ENCODE measurements around the gene PRAMEF17. TPM values are rescaled to one million over a fixed set of nuclear protein-coding genes. Genes with fewer than 3 reads are reported as not detected.
"Not testable (repeated sequence)": the region's sequence is repeated elsewhere in the genome, so short reads cannot be mapped to it uniquely, and the experiment has no call there.

The PRAMEF17 gene
- total RNA-seq (2014; rRNA removed; shearing (Covaris generic)): not detected in 2 replicates
- polyA plus RNA-seq (2015; cell fraction: cytosol; rRNA removed): not detected in 2 replicates
- not detected in 2 replicates for polyA plus RNA-seq (2015; cell fraction: nucleus; rRNA removed)

- in situ Hi-C loops (cut with HindIII; ENCODE audit: low pct_unique_long_range_greater_than_20kb, low sequenced_read_pairs); DNase-seq (ENCODE audit: low read depth, low spot score): not testable (repeated sequence)
Measured at GRCh38 chr1:13389332-13389731, at the start of gene PRAMEF17. TSS of gene PRAMEF17 (plus strand) at chr1:13389632. CDS start at chr1:13389658, 26 bp downstream.

GRCh38 chr1:13342496-13342895, 46.9 kb upstream of the PRAMEF17 start:
- in situ Hi-C loops (cut with HindIII; ENCODE audit: low pct_unique_long_range_greater_than_20kb, low sequenced_read_pairs); DNase-seq (ENCODE audit: low read depth, low spot score): not testable (repeated sequence)

- in situ Hi-C loops (cut with HindIII; ENCODE audit: low pct_unique_long_range_greater_than_20kb, low sequenced_read_pairs): not testable (repeated sequence)
Measured at GRCh38 chr1:13347034-13347433, 42.4 kb upstream of the PRAMEF17 start, which contains the start of gene PRAMEF14. TSS of gene PRAMEF14 (minus strand) at chr1:13347134. CDS start at chr1:13345314, 1,820 bp downstream.

GRCh38 chr1:13353476-13353875, 36.0 kb upstream of the PRAMEF17 start:
- in situ Hi-C loops (cut with HindIII; ENCODE audit: low pct_unique_long_range_greater_than_20kb, low sequenced_read_pairs); DNase-seq (ENCODE audit: low read depth, low spot score): not testable (repeated sequence)

More at GRCh38 chr1:13347034-13347433, 42.4 kb upstream of the PRAMEF17 start, which contains the start of gene PRAMEF14:
- DNase-seq (ENCODE audit: low read depth, low spot score): not testable (repeated sequence)

- in situ Hi-C loops (cut with HindIII; ENCODE audit: low pct_unique_long_range_greater_than_20kb, low sequenced_read_pairs); DNase-seq (ENCODE audit: low read depth, low spot score): not testable (repeated sequence)
Measured at GRCh38 chr1:13354475-13354874, 35.0 kb upstream of the PRAMEF17 start.

- DNase-seq (ENCODE audit: low read depth, low spot score): peak; percentile 74
- in situ Hi-C loops (cut with HindIII; ENCODE audit: low pct_unique_long_range_greater_than_20kb, low sequenced_read_pairs): not testable (repeated sequence)
Measured at GRCh38 chr1:13356774-13357173, 32.7 kb upstream of the PRAMEF17 start.

GRCh38 chr1:13362364-13362763, 27.1 kb upstream of the PRAMEF17 start:
- DNase-seq (ENCODE audit: low read depth, low spot score); in situ Hi-C loops (cut with HindIII; ENCODE audit: low pct_unique_long_range_greater_than_20kb, low sequenced_read_pairs): not testable (repeated sequence)

GRCh38 chr1:13364928-13365327, 24.5 kb upstream of the PRAMEF17 start:
- in situ Hi-C loops (cut with HindIII; ENCODE audit: low pct_unique_long_range_greater_than_20kb, low sequenced_read_pairs); DNase-seq (ENCODE audit: low read depth, low spot score): not testable (repeated sequence)

- in situ Hi-C loops (cut with HindIII; ENCODE audit: low pct_unique_long_range_greater_than_20kb, low sequenced_read_pairs); DNase-seq (ENCODE audit: low read depth, low spot score): not testable (repeated sequence)
Measured at GRCh38 chr1:13366536-13366935, 22.9 kb upstream of the PRAMEF17 start.

- peak; percentile 72 for DNase-seq (ENCODE audit: low read depth, low spot score)
- in situ Hi-C loops (cut with HindIII; ENCODE audit: low pct_unique_long_range_greater_than_20kb, low sequenced_read_pairs): not testable (repeated sequence)
Measured at GRCh38 chr1:13368544-13368943, 20.9 kb upstream of the PRAMEF17 start.

GRCh38 chr1:13378983-13379382, 10.4 kb upstream of the PRAMEF17 start:
- DNase-seq (ENCODE audit: low read depth, low spot score); in situ Hi-C loops (cut with HindIII; ENCODE audit: low pct_unique_long_range_greater_than_20kb, low sequenced_read_pairs): not testable (repeated sequence)

- in situ Hi-C loops (cut with HindIII; ENCODE audit: low pct_unique_long_range_greater_than_20kb, low sequenced_read_pairs); DNase-seq (ENCODE audit: low read depth, low spot score): not testable (repeated sequence)
Measured at GRCh38 chr1:13380380-13380779, 9.1 kb upstream of the PRAMEF17 start.

- DNase-seq (ENCODE audit: low read depth, low spot score); in situ Hi-C loops (cut with HindIII; ENCODE audit: low pct_unique_long_range_greater_than_20kb, low sequenced_read_pairs): not testable (repeated sequence)
Measured at GRCh38 chr1:13393004-13393403, 3.6 kb downstream of the PRAMEF17 start.

- DNase-seq (ENCODE audit: low read depth, low spot score); in situ Hi-C loops (cut with HindIII; ENCODE audit: low pct_unique_long_range_greater_than_20kb, low sequenced_read_pairs): not testable (repeated sequence)
Measured at GRCh38 chr1:13394761-13395160, 5.3 kb downstream of the PRAMEF17 start.

GRCh38 chr1:13395311-13395710, 5.9 kb downstream of the PRAMEF17 start:
- DNase-seq (ENCODE audit: low read depth, low spot score); in situ Hi-C loops (cut with HindIII; ENCODE audit: low pct_unique_long_range_greater_than_20kb, low sequenced_read_pairs): not testable (repeated sequence)

- in situ Hi-C loops (cut with HindIII; ENCODE audit: low pct_unique_long_range_greater_than_20kb, low sequenced_read_pairs): no loop called here
- DNase-seq (ENCODE audit: low read depth, low spot score): no peak
Measured at GRCh38 chr1:13407811-13408210, 18.4 kb downstream of the PRAMEF17 start.

GRCh38 chr1:13410150-13410549, 20.7 kb downstream of the PRAMEF17 start, which contains the start of gene PRAMEF20:
TSS of gene PRAMEF20 (plus strand) at chr1:13410450. CDS start at chr1:13416355, 5,905 bp downstream.
- in situ Hi-C loops (cut with HindIII; ENCODE audit: low pct_unique_long_range_greater_than_20kb, low sequenced_read_pairs); DNase-seq (ENCODE audit: low read depth, low spot score): not testable (repeated sequence)

GRCh38 chr1:13430495-13430894, 41.1 kb downstream of the PRAMEF17 start:
- in situ Hi-C loops (cut with HindIII; ENCODE audit: low pct_unique_long_range_greater_than_20kb, low sequenced_read_pairs): no loop called here
- DNase-seq (ENCODE audit: low read depth, low spot score): no peak

- in situ Hi-C loops (cut with HindIII; ENCODE audit: low pct_unique_long_range_greater_than_20kb, low sequenced_read_pairs): no loop called here
- no peak for DNase-seq (ENCODE audit: low read depth, low spot score)
Measured at GRCh38 chr1:13432251-13432650, 42.8 kb downstream of the PRAMEF17 start.
